NCI-H1694 treated with DMSO at 0.1 percent for 48 hours (cell line): ENCODE data around the gene PER2.
"Not testable (repeated sequence)": the region's sequence is repeated elsewhere in the genome, so short reads cannot be mapped to it uniquely, and the experiment has no call there.

Experiments
- DNase-seq: peaks from one replicate; lab custom pipeline; 2025; lab: John Stamatoyannopoulos, UW

Gene PER2

GRCh38 chr2:238313289-238313990 is 25.0 kb upstream of the PER2 start:
- DNase-seq: no peak

- not testable (repeated sequence) for DNase-seq
These were observed 22.3 kb upstream of the PER2 start for GRCh38 chr2:238310721-238311120.

- no peak for DNase-seq
These were observed 19.8 kb upstream of the PER2 start for GRCh38 chr2:238308177-238308576.

GRCh38 chr2:238306672-238306998 is 18.2 kb upstream of the PER2 start:
- DNase-seq: no peak

- no peak for DNase-seq
These were observed 17.7 kb upstream of the PER2 start for GRCh38 chr2:238305965-238306671.

GRCh38 chr2:238305092-238305862 is 16.9 kb upstream of the PER2 start:
- DNase-seq: no peak

GRCh38 chr2:238304116-238304515 is 15.7 kb upstream of the PER2 start:
- DNase-seq: no peak

- no peak for DNase-seq
These were observed 14.3 kb upstream of the PER2 start for GRCh38 chr2:238302751-238303150.

GRCh38 chr2:238302087-238302486 is 13.7 kb upstream of the PER2 start:
- no peak for DNase-seq

- DNase-seq: no peak
These were observed 11.4 kb upstream of the PER2 start for GRCh38 chr2:238299803-238300202.

GRCh38 chr2:238296638-238297457 is 8.4 kb upstream of the PER2 start:
- no peak for DNase-seq

- DNase-seq: no peak
These were observed 7.0 kb upstream of the PER2 start for GRCh38 chr2:238295144-238296112.

- DNase-seq: no peak
These were observed 6.2 kb upstream of the PER2 start for GRCh38 chr2:238294393-238295143.

GRCh38 chr2:238294046-238294392 is 5.6 kb upstream of the PER2 start:
- no peak for DNase-seq

- DNase-seq: no peak
These were observed 3.3 kb upstream of the PER2 start for GRCh38 chr2:238291550-238292281.

- no peak for DNase-seq
These were observed 2.5 kb upstream of the PER2 start for GRCh38 chr2:238290715-238291549.

- no peak for DNase-seq
These were observed 1.7 kb upstream of the PER2 start for GRCh38 chr2:238290091-238290509.

- no peak for DNase-seq
These were observed 1.2 kb upstream of the PER2 start for GRCh38 chr2:238289574-238289973.
